GM19193 (cell line): ENCODE data around the gene ATP13A2.

ENCODE experiments used
- POLR2A ChIP-seq: IDR thresholded peaks from 4 replicates; pipeline ENCODE4 v1.6.1; 2011; ENCODE audit not compliant: insufficient read depth, insufficient read length; ENCODE audit errors: extremely low read depth

Gene ATP13A2

DNA sequence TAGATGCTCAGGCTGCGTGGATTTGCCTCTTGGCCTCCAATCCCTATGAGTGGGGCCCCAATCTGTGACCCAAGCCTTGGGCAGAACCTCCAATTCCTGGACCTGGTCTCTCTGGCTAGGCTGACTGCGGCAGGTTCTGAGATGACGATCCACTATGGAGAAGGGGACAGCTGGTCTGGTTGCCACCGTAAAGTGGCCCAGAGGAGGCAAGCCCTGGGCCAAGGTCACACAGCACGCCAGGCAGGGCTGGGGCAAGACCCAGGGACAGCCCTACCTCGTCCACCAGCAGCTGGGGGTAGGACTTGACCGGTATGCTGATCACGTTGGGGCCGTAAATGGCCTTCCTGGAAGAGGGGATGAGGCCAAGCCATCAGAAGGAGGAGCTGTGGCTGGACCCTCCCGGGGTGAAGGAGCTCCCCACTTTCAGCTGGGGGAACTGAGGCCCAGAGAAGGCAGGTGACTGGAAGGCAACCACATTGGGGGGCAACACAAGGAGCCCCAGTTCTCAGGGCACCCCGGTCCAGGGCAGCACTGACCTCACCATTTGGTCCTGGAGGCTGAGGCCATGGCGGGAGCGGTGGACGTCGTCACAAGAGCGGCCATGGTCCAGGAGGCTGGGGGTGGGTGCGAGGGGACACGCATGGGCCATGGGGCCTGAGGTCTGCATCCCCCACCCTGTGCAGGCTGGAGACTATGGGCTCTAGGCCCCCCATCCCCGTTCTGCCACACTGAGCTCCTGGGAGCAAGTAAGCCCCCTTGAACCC lies 9.8 kb downstream of the ATP13A2 start:
- TF ChIP-seq POLR2A: no peak

DNA sequence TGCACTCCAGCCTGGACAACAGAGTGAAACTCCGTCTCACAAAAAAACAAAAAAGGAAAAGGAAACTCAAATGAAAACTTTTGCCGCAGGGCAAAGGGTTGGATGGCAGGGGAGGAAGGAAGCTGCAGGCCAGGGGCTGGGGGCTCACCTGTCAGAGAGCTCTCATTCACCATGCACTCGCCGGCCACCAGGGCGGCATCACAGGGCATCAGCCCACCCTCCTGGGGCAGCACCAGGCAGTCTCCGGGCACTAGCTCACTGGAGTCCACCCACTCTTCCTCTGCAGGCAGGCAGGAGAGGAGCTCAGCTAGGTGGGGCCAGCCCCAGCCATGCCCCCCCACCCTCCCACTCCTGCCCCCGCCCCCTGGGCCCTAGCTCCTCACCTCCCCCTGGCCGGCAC lies 11.9 kb downstream of the ATP13A2 start:
- no peak for TF ChIP-seq POLR2A

DNA sequence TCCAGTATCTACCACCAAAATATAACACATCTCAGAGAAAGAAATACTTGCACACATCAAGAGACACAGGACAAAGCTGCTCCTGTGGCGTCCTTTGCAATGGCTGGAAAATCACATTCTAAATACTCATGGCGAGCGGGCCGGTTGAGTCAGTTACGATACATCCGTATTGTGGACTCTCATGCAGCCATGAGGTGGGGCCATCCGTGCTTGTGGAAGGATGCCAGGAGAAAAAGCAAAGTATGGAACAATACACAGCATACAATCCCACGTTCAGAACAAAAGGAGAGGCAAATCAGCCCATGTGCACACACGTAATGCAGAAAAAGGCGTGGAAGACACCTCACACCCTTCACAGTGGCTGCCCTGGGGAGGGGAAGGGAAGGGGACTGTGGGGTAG lies 13.1 kb downstream of the ATP13A2 start:
- no peak for TF ChIP-seq POLR2A

DNA sequence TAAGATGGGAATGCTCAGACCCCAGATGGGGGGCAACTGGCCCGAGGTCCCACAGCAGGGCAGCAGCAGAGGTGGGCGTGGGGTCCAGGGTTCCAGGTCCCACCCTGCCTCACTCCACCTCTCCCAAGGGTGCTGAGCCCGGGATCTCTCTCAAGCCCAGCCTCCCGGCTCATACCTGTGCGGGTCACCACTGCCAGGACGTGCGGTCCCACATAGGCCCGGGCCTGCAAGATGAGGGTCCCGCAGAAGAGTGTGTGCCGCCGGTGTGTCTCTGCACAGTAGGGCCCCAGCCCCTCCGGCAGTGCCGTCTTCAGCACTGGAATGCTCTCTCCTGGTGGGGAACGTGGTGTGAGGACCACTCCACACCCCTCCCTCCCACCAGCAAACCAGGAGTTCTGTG lies 14.9 kb downstream of the ATP13A2 start:
- TF ChIP-seq POLR2A: no peak

DNA sequence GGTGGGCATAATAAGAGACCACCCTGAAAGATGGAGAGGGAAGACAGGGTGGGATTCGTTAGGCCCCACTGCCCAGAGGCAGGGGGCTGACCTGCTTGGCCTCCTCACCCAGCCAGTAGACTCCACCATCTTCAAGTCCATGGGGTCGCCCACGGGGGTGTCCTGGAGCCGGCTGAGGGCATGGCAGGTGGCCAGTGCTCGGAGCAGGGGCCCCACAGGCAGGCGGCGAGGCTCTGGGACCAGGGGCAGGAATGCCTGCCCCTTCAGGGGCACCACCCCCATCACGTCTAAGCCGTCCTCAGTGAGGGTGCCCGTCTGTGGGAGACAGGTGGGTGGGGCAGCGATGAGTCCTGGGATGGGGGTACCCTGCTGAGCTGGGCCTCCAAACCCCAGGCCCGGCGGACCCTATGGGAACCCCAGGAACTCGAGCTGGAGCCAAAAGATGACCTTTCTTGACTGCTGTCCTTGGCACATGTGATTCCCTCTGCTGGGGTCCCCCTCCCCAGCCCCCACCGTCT lies 18.1 kb downstream of the ATP13A2 start:
- TF ChIP-seq POLR2A: no peak

DNA sequence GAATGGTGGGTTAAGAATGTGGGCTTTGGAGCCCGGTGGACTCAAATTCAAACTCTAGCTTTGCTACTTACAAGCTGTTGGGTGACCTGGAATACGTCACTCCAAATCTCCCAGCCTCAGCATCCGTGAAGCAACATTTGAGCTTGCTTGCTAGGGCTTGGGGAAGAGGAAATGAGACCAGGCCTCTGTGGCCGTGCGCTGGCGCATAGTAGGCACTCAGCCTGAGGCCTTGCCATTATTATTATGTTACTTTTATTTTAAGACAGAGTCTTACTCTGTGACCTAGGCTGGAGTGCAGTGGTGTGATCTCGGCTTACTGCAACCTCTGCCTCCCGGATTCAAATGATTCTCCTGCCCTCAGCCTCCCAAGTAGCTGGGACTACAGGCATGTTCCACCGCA lies 19.1 kb downstream of the ATP13A2 start:
- TF ChIP-seq POLR2A: no peak

DNA sequence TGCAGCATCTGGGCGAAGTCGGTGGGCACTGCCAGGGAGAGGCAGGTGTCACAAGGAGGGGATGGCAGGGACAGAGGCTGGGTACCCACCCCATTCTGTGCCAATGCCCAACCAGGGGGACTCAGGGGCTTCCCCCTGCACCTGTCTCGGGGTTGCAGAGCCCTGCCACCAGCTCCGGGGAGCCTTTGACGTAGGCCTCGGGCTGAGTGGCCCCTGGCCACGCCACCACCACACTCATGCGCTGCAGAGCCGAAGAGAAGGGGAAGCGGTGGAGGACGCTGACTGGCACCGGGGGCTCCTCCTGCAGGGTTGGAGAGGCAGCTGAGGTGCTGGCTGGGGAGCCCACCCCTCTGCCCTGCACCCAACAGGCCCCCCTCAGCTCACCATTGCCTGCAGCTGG lies 19.6 kb downstream of the ATP13A2 start:
- TF ChIP-seq POLR2A: no peak

DNA sequence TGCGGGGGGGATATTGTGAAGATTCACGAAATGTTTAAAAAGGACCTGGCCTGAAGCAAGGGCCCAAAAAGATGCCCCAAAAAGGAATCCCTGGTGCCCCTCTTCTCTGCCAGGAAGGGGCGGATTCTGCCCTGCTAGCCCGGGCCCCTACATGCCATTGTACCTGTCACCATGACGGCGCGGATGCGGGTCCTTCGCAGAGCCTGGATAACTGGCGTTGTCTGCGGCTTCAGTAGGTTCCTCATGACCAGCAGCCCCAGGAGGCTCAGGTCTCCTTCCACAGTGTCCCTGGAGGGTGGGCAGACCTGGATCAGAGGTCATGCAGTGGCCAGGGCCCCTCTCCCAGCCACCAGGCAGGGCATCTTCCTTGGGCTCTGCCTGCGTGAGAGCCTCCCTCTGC lies 20.2 kb downstream of the ATP13A2 start:
- no peak for TF ChIP-seq POLR2A

DNA sequence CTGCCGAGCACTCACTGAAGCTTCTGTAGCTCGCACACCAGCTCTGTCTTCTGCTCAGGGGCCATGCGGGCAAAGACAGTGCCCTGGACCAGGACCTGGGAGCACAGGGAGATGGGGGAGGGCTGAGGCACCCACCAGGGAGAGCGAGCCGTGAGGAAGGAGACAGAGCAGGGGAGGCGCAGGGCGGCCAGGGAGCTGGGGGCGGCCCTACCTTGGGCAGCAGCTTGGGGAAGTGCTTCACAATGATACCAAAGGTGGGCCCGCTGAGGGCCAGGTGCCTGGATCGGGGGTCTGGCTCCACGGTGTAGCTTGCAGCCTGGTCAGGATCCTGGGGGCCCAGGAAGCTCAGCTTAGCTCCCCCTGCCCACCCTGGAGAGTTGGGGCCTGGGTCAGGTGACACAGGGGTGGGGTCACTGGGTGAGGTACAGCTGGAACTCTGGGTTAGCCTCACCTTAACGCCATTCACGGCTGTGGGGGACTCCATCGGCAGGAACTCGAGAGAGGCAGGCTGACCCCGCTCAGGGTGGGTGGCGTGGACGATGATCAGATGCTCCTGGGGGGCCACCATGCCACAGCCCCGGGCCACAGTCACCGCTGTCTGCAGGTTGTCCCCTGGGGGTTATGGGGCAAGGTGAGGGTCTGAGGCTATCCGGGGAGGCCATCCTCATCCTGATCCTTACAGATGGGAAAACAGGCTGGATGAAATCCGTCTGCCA lies 21.9 kb downstream of the ATP13A2 start:
- TF ChIP-seq POLR2A: no peak

DNA sequence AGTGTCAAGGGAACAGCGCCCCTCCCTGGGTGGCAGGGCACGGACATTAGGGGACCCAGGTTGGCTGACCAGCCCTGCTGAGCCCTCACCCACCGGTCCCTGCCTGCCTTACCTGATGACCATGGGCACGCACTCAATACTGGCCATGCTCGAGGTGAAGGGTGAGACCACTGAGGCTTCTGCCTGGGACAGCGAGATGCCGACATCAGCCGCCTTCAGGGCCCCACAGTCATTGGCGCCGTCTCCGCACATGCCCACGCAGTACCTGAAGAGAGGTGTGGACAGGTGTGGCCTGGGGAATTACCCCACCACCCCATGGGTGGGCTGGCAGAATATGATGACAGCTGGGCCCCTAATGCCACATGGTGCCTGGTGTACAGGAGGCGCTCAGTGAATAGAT lies 23.5 kb downstream of the ATP13A2 start:
- no peak for TF ChIP-seq POLR2A

DNA sequence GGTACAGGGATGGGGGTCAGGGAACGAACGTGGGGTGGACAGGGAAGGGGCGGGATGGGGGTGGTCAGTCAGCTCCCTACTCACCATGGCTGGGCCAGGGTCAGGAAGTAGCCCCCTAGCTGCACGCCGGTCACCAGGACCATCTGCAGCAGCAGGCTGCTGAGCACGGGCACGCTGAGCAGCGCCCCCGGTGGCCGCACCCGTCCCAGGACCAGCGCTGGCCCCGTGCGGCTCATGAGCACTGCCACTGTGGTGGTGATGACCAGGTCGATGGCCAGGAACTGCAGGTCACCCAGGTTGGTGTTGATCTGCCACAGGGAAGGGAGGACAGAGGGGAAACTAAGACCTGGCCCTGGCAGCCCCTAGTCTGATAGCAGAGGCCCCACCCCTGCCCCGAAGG lies 24.8 kb downstream of the ATP13A2 start:
- TF ChIP-seq POLR2A: no peak

DNA sequence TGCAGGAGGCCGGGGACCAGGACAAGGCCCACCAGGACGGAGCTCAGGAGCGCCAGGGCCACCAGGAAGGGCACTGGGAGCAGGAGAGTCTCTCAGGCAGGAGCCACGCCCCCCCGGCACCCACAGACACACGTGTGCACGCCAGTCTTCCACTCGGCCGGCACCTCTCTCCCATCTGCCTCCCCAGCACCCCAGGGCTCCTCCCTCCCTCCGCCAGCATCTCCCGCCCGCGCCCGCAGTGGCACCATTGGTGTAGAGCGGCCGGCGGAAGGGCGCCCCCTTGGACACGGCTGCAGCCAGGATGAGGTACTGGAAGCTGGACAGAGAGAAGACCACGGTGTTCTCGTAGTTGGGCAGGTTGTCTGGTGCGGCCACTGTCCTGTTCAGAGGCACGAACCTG lies 25.2 kb downstream of the ATP13A2 start:
- no peak for TF ChIP-seq POLR2A

DNA sequence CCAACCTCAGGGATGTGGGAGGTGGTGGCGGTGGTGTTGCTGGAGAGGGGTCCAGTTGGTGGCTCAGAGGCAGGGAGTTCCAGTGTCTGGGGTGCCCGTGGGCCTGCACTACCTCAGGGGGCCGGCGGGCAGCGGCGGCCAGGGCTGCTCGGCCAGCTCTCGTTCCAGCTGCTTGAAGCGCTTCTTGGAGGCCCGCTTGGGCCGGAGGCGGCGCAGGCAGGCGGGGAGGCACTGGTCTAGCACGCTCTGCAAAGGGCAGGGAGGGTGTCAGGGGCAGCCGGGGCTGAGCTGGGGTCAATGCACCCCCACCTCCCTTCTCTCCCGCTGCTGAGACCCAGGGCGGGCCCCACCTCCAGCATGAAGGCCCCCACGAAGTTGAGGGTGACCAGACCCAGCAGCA lies 25.6 kb downstream of the ATP13A2 start:
- no peak for TF ChIP-seq POLR2A

DNA sequence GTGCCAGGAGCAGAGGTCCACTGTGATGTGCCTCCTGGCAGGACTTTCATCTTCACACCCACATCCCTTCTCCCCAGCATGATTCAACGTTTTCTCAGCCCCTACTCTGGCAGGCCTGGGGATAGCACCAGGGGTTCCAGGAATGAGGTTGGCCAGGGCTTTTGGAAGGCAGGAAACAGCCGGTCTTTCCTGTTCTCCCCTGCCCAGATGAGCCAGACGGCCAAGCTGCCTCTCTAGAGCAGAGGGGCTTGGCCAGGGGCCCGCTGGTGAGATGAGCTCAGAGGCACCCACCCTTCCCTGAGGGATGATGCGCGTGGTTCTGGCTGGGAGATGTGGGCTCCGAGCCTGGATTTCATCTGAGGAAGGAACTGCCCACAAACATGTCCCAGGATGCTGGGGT lies 27.0 kb downstream of the ATP13A2 start:
- TF ChIP-seq POLR2A: no peak

DNA sequence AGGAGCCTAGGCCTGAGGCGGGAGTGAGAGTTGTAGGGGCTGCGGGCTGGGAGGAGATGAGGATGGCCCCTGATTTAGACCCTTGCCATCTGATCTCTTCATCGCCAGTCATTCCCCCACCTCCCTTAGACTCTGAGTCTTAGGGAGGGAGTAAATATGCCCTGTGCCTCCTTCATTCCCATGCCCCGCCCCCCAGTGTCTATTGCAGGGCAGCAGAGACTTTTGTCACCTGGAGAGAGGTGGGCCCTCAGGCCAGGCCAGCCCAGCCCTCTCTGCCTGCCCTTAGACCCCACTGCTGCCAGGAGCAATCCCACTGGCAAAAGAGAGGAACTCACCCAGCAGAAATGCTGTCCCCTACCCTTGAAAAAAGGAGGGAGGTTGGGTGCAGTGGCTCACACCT lies 28.1 kb downstream of the ATP13A2 start:
- TF ChIP-seq POLR2A: no peak

DNA sequence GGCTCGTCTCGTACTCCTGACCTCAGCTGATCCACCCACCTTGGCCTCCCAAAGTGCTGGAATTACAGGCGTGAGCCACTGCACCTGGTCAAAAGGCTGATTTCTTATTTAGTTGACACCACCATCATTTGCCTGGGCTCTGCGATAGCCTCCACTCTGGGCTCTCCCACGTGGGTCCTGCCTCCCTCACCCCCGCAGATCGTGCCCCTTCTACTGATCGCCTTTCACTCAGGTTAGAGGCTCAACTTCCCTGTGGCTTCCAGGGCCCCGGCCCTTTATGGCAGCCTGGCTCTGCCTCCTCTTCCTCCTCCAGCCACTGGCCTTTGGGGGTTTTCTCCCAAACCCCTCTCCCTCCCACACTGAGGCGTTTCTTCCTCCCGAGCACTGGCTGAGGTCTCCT lies 28.8 kb downstream of the ATP13A2 start:
- TF ChIP-seq POLR2A: no peak
